HCT116 (cell line): ENCODE measurements around the gene SF3B1. TPM values are rescaled to one million over a fixed set of nuclear protein-coding genes. Genes with fewer than 3 reads are reported as not detected.

ENCODE experiments used
- ATAC-seq: fragments of 200-7000 bp; cut with Tn5 transposase; 2 replicates; pipeline ENCODE4 v1.9.1; 2020; ENCODE audit warnings: mild to moderate bottlenecking, moderate library complexity
- BruUV-seq: library from RNA; stranded (reverse); fragments of 400-500 nt; replicated peaks from 2 replicates; lab custom pipeline; 2021; lab: Mats Ljungman, UMichigan
- CTCF ChIA-PET: fragments of 300-600 bp; sonication (Branson Sonifier 250); formaldehyde crosslinking; loops from one replicate; lab custom pipeline; 2021; ENCODE audit warnings: antibody characterized with exemption; lab: Charles Lee
- POLR2A ChIA-PET: fragments of 300-600, 350-600 bp; sonication (Branson Sonifier 250); formaldehyde crosslinking; loops from one replicate; lab custom pipeline; 2021; ENCODE audit warnings: antibody characterized with exemption; lab: Charles Lee
- RAD21 ChIA-PET, 2 experiments: fragments of 300-600 bp; sonication (Branson Sonifier 250); formaldehyde crosslinking; loops; one replicate each; lab custom pipeline; 2023; ENCODE audit warnings: low total read pairs in 2 of 2; ENCODE audit not compliant: uncharacterized antibody in 2 of 2, unreplicated experiment in 2 of 2, low non-redundant PET in 1 of 2; lab: Charles Lee
- DNase-seq: peaks from one replicate; pipeline ENCODE4 v3.0.0-alpha.2; 2010; ENCODE audit warnings: low read depth, low spot score
- H2AFZ ChIP-seq: fragments of 200-600 bp; shearing (Covaris generic), sonication (generic); 2 replicates; pipeline ENCODE4 v1.6.1; 2017; ENCODE audit warnings: low read depth, mixed run types, mixed read lengths, antibody characterized with exemption, low read length; ENCODE audit not compliant: poor library complexity, severe bottlenecking
- H3K27ac ChIP-seq: 2 replicates; pipeline ENCODE4 v1.5.1; 2012; ENCODE audit warnings: low read depth, low read length
- H3K27me3 ChIP-seq: fragments of 200-600 bp; sonication (generic); 2 replicates; pipeline ENCODE4 v1.6.1; 2016; ENCODE audit warnings: mixed run types, low read length, mixed read lengths; ENCODE audit not compliant: insufficient read depth
- H3K36me3 ChIP-seq, 2 experiments: fragments of 200-500 bp in 1 of 2; fragments of 200-600 bp in 1 of 2; sonication (Bioruptor generic) in 1 of 2; sonication (generic) in 1 of 2; 2 replicates each; pipeline versions ENCODE4 v1.5.1 to v1.6.1; 2014 to 2016; ENCODE audit warnings: low read length in 2 of 2, inconsistent platforms in 1 of 2, mixed read lengths in 1 of 2, mixed run types in 1 of 2; ENCODE audit not compliant: insufficient read depth in 2 of 2, control insufficient read depth in 1 of 2
- H3K4me1 ChIP-seq, 2 experiments: fragments of 200-600 bp in 1 of 2; sonication (generic) in 1 of 2; 2 replicates each; pipeline versions ENCODE4 v1.5.1 to v1.6.1; 2012 to 2017; ENCODE audit warnings: low read length in 2 of 2, inconsistent platforms in 1 of 2, mild to moderate bottlenecking in 1 of 2, mixed read lengths in 1 of 2, mixed run types in 1 of 2, moderate library complexity in 1 of 2; ENCODE audit not compliant: insufficient read depth in 2 of 2, control insufficient read depth in 1 of 2
- H3K4me2 ChIP-seq: fragments of 200-600 bp; sonication (generic); 2 replicates; pipeline ENCODE4 v1.6.1; 2017; ENCODE audit warnings: mixed run types, low read length, mixed read lengths
- H3K4me3 ChIP-seq, 2 experiments: fragments of 200-600 bp in 1 of 2; sonication (generic) in 1 of 2; replicated peaks in 1 of 2; 2 replicates each; pipeline ENCODE4 v1.5.1; 2011 to 2016; ENCODE audit warnings: low read length in 2 of 2, control low read depth in 1 of 2, low read depth in 1 of 2, mild to moderate bottlenecking in 1 of 2, mixed read lengths in 1 of 2, mixed run types in 1 of 2
- H3K79me2 ChIP-seq: fragments of 200-600 bp; sonication (generic); 2 replicates; pipeline ENCODE4 v1.6.1; 2017; ENCODE audit warnings: mild to moderate bottlenecking, mixed run types, low read length, moderate library complexity, mixed read lengths; ENCODE audit not compliant: insufficient read depth
- H3K9ac ChIP-seq: fragments of 200-600 bp; sonication (generic); 2 replicates; pipeline ENCODE4 v1.6.1; 2016; ENCODE audit warnings: low read length, mixed read lengths
- H3K9me2 ChIP-seq: fragments of 200-600 bp; sonication (generic), shearing (Covaris generic); 2 replicates; pipeline ENCODE4 v1.6.1; 2017; ENCODE audit warnings: mixed run types, mild to moderate bottlenecking, moderate library complexity; ENCODE audit not compliant: insufficient read depth
- H3K9me3 ChIP-seq, 2 experiments: fragments of 200-500 bp in 1 of 2; fragments of 200-600 bp in 1 of 2; sonication (Bioruptor generic) in 1 of 2; sonication (generic) in 1 of 2; 2 replicates each; pipeline ENCODE4 v1.6.1; 2014 to 2017; ENCODE audit warnings: low read length in 2 of 2, mixed read lengths in 2 of 2, inconsistent platforms in 1 of 2, low read depth in 1 of 2, mild to moderate bottlenecking in 1 of 2, mixed run types in 1 of 2, moderate library complexity in 1 of 2; ENCODE audit not compliant: control insufficient read depth in 1 of 2, insufficient read depth in 1 of 2
- H4K20me1 ChIP-seq: fragments of 200-600 bp; sonication (generic), shearing (Covaris generic); 2 replicates; pipeline ENCODE4 v1.6.1; 2017; ENCODE audit warnings: mixed run types, mild to moderate bottlenecking, moderate library complexity; ENCODE audit not compliant: insufficient read depth
- ATF3 ChIP-seq: IDR thresholded peaks from 2 replicates; pipeline ENCODE4 v1.6.1; 2012
- CBX3 ChIP-seq: IDR thresholded peaks from 2 replicates; pipeline ENCODE4 v1.6.1; 2012; ENCODE audit warnings: low read depth
- CEBPB ChIP-seq: IDR thresholded peaks from 2 replicates; pipeline ENCODE4 v1.6.1; 2012; ENCODE audit warnings: low read depth
- CTCF ChIP-seq, 3 experiments: fragments of 200-600 bp in 1 of 3; sonication (generic) in 1 of 3; IDR thresholded peaks in 2 of 3; conservative IDR thresholded peaks in 1 of 3; 2 replicates each; pipeline ENCODE4 v1.5.1; 2012 to 2017; ENCODE audit warnings: low read depth in 2 of 3, low read length in 2 of 3, antibody characterized with exemption in 1 of 3, borderline replicate concordance in 1 of 3, control low read depth in 1 of 3, mild to moderate bottlenecking in 1 of 3, mixed read lengths in 1 of 3, mixed run types in 1 of 3, moderate library complexity in 1 of 3; ENCODE audit not compliant: insufficient read depth in 1 of 3
- EGR1 ChIP-seq: IDR thresholded peaks from 2 replicates; pipeline ENCODE4 v1.6.1; 2012; ENCODE audit warnings: low read depth
- ELF1 ChIP-seq: IDR thresholded peaks from 2 replicates; pipeline ENCODE4 v1.6.1; 2012; ENCODE audit warnings: low read depth, borderline replicate concordance
- EZH2phosphoT487 ChIP-seq: fragments of 200-600 bp; IDR thresholded peaks from 2 replicates; pipeline ENCODE4 v1.6.1; 2018; ENCODE audit warnings: antibody characterized with exemption, borderline replicate concordance
- FOSL1 ChIP-seq: IDR thresholded peaks from 2 replicates; pipeline ENCODE4 v1.6.1; 2012; ENCODE audit warnings: low read depth
- MAX ChIP-seq: IDR thresholded peaks from 2 replicates; pipeline ENCODE4 v1.6.1; 2012
- POLR2A ChIP-seq: IDR thresholded peaks from 2 replicates; pipeline ENCODE4 v1.7.0; 2011; ENCODE audit warnings: borderline replicate concordance; ENCODE audit not compliant: insufficient read depth, insufficient read length; ENCODE audit errors: extremely low read depth
- POLR2AphosphoS5 ChIP-seq: IDR thresholded peaks from 2 replicates; pipeline ENCODE4 v1.6.1; 2011; ENCODE audit warnings: mild to moderate bottlenecking, low read depth, low read length, moderate library complexity
- RAD21 ChIP-seq: IDR thresholded peaks from 2 replicates; pipeline ENCODE4 v1.6.1; 2012; ENCODE audit warnings: low read depth, mild to moderate bottlenecking
- REST ChIP-seq: IDR thresholded peaks from 2 replicates; pipeline ENCODE4 v1.6.1; 2012; ENCODE audit warnings: low read depth
- SP1 ChIP-seq: IDR thresholded peaks from 2 replicates; pipeline ENCODE4 v1.6.1; 2012; ENCODE audit warnings: low read depth
- SRF ChIP-seq: IDR thresholded peaks from 2 replicates; pipeline ENCODE4 v1.6.1; 2012; ENCODE audit warnings: low read depth
- TCF7L2 ChIP-seq: IDR thresholded peaks from 2 replicates; pipeline ENCODE4 v1.7.0; 2011; ENCODE audit warnings: borderline replicate concordance, inconsistent platforms; ENCODE audit not compliant: insufficient read depth, insufficient read length; ENCODE audit errors: extremely low read depth
- YY1 ChIP-seq: IDR thresholded peaks from 2 replicates; pipeline ENCODE4 v1.6.1; 2011; ENCODE audit warnings: low read length, low read depth, moderate library complexity, mild to moderate bottlenecking; ENCODE audit not compliant: insufficient replicate concordance; ENCODE audit errors: extremely low read depth
- ZBTB33 ChIP-seq: IDR thresholded peaks from 2 replicates; pipeline ENCODE4 v1.6.1; 2011; ENCODE audit warnings: mild to moderate bottlenecking, low read length, moderate library complexity; ENCODE audit not compliant: insufficient replicate concordance; ENCODE audit errors: extremely low read depth
- ZFX ChIP-seq: fragments of 450-650 bp; IDR thresholded peaks from 2 replicates; pipeline ENCODE4 v1.6.1; 2017
- ZNF274 ChIP-seq: fragments of 200-500 bp; sonication (Bioruptor generic); IDR thresholded peaks from 2 replicates; pipeline ENCODE4 v1.6.1; 2014; ENCODE audit warnings: mild to moderate bottlenecking, low read depth, low read length, inconsistent platforms
- intact Hi-C: fragments of 100-400 bp; cut with micrococcal nuclease; formaldehyde crosslinking; loops from 2 replicates; pipeline ENCODE4 v1.10.0; 2022
- total RNA-seq: library from RNA; stranded (reverse); gene quantifications from one replicate; pipeline ENCODE4 v1.2.1, GENCODE V29; 2021; ENCODE audit not compliant: unreplicated experiment

Gene SF3B1
- total RNA-seq, 1 experiment from 2014 or later = 282 TPM

- POLR2A ChIA-PET = no interaction called here
These were observed 29.2 kb downstream of the SF3B1 start for GRCh38 chr2:197405582-197405981.

More at GRCh38 chr2:197405582-197405981, 29.2 kb downstream of the SF3B1 start:
- Histone ChIP-seq H3K9me3 (no peaks in the 10 kb centered on the region), H3K4me2 (no peak overlapping the region), H3K36me3 (peaks cover 86 to 96% of the 10 kb centered on the region in 2 experiments), H4K20me1 (peaks cover 8% of the 10 kb centered on the region; the same call in 1 of the 2 replicates), H3K4me3 (no peak overlapping the region), H3K9ac (no peak overlapping the region)
- ATAC-seq = no peak
- intact Hi-C loops = loop anchor here (2.0 to 10.0 kb wide), 3 partner anchors 13 to 889 kb away; no protein-coding TSS in a partner anchor
- no peak for DNase-seq
- ChIA-PET RAD21 (no interaction called here), CTCF (no interaction called here)
- no TSS peak for BruUV-seq
- TF ChIP-seq EZH2phosphoT487 = no peak
- no peak for TF ChIP-seq SP1
- TF ChIP-seq POLR2AphosphoS5 = no peak
- TF ChIP-seq TCF7L2 = no peak
- TF ChIP-seq ELF1 = no peak
- TF ChIP-seq ATF3 = no peak
- no peak for TF ChIP-seq POLR2A
- TF ChIP-seq REST = no peak
- TF ChIP-seq MAX = no peak
- TF ChIP-seq EGR1 = no peak
- TF ChIP-seq FOSL1 = no peak
- no peak for TF ChIP-seq YY1
- TF ChIP-seq ZNF274 = no peak
- TF ChIP-seq CTCF (IDR thresholded peaks at IDR 0.05 in 2 of 3, conservative IDR thresholded peaks at IDR 0.05 in 1 of 3; ENCODE audit: borderline replicate concordance in 1 of 3, insufficient read depth in 1 of 3, low read depth in 2 of 3, low read length in 2 of 3) = no peak
- TF ChIP-seq CEBPB = no peak
- TF ChIP-seq ZBTB33 = no peak
- TF ChIP-seq ZFX = no peak
- no peak for TF ChIP-seq SRF
- TF ChIP-seq RAD21 = no peak
- TF ChIP-seq CBX3 = no peak
- TF ChIP-seq, all 23 proteins: peak for 0
- no peaks in the 10 kb centered on the region for H3K27me3 ChIP-seq
- no peaks in the 10 kb centered on the region for H3K9me2 ChIP-seq
- no peak overlapping the region for H2AFZ ChIP-seq
- no peak overlapping the region for H3K27ac ChIP-seq
- peaks cover 79% of the 10 kb centered on the region for H3K79me2 ChIP-seq
- no peaks in the 10 kb centered on the region for H3K4me1 ChIP-seq
